Heart left ventricle (tissue), 13 donors: Measurements from ENCODE around the gene CCS.

ENCODE experiments used
- CTCF ChIP-seq, 12 donors: fragments of 200-600 bp; sonication (generic) in 4 of 12; IDR thresholded peaks; one replicate each; pipeline versions ENCODE4 v1.5.0 to v1.8.0; 2018 to 2022; ENCODE audit warnings: antibody characterized with exemption in 12 of 12, mild to moderate bottlenecking in 5 of 12
- POLR2A ChIP-seq, 2 donors: fragments of 450-650 bp; IDR thresholded peaks; one replicate each; pipeline ENCODE4 v1.6.1; 2017; ENCODE audit warnings: antibody characterized with exemption in 2 of 2, mild to moderate bottlenecking in 2 of 2, moderate library complexity in 2 of 2
- donor health status: ischemic (EF 13 %, LVEDD 7.1; RV severe dilation, severe dysfunction).
- donor health status: DM: no; HTN: yes; CAD: no.
- donor health status: DM: no; HTN: no; CAD: no.
- donor health status: ischemic (EF 25% LVEDD 6.9; RV normal size, moderate dysfunction).
- donor health status: ischemic (EF 25% LVEDD 5.7; RV mildly dilated, moderate dysfunction).
- donor health status: ischemic (EF 35%, LVEDD 5.7; RV mildly dilated, moderate dysfunction).
- donor health status: nonischemic (EF 11% LVEDD 7.7; RV severe dilation, severe dysfunction).
- donor health status: DM: yes; HTN: yes; CAD: no.
- donor health status: PGD.
- donor health status: ischemic (EF 29% LVEDD 5.4; RV normal size, mild dysfunction).
- donor health status: nonischemic (EF 23%, LVEDD 6.1; RV moderate dilation, normal function).

- TF ChIP-seq POLR2A (IDR thresholded peaks at IDR 0.05) (no peak), CTCF (IDR thresholded peaks at IDR 0.05) (no peak)
Observed at GRCh38 chr11:66626926-66627325, 33.9 kb downstream of the CCS start.
